Thymus (tissue), 11 donors: Measurements from ENCODE around the gene GALNTL6. TPM values are rescaled to one million over a fixed set of nuclear protein-coding genes. Genes with fewer than 3 reads are reported as not detected.

ENCODE experiments used
- DNase-seq, 9 donors: peaks; one replicate each; pipeline ENCODE4 v3.0.0-alpha.2; 2013; ENCODE audit warnings: low spot score in 9 of 9, low read depth in 6 of 9, missing footprints in 1 of 9
- H3K27ac ChIP-seq, 2 donors: one replicate each; pipeline ENCODE4 v1.5.1; 2013; ENCODE audit warnings: control low read depth in 1 of 2, low read depth in 1 of 2, low read length in 1 of 2, mild to moderate bottlenecking in 1 of 2, moderate library complexity in 1 of 2
- H3K27me3 ChIP-seq, 2 donors: one replicate each; pipeline ENCODE4 v1.5.1; 2013; ENCODE audit warnings: low read length in 1 of 2; ENCODE audit not compliant: control insufficient read depth in 2 of 2, insufficient read depth in 1 of 2
- H3K36me3 ChIP-seq, 2 donors: one replicate each; pipeline ENCODE4 v1.5.1; 2013; ENCODE audit warnings: low read length in 1 of 2, mild to moderate bottlenecking in 1 of 2, moderate library complexity in 1 of 2; ENCODE audit not compliant: control insufficient read depth in 2 of 2, insufficient read depth in 2 of 2
- H3K4me1 ChIP-seq, 2 donors: one replicate each; pipeline ENCODE4 v1.5.1; 2013; ENCODE audit warnings: low read length in 2 of 2; ENCODE audit not compliant: control insufficient read depth in 2 of 2, insufficient read depth in 2 of 2
- H3K4me3 ChIP-seq, 2 donors: one replicate each; pipeline ENCODE4 v1.5.1; 2013; ENCODE audit warnings: low read length in 2 of 2, control low read depth in 1 of 2, mild to moderate bottlenecking in 1 of 2
- H3K9me3 ChIP-seq, 2 donors: one replicate each; pipeline ENCODE4 v1.5.1; 2013; ENCODE audit warnings: low read length in 1 of 2, mild to moderate bottlenecking in 1 of 2; ENCODE audit not compliant: control insufficient read depth in 2 of 2, insufficient read depth in 1 of 2
- WGBS: extraction: QIAGEN DNeasy Blood & Tissue Kit; methylation state at CpG from one replicate; pipeline ENCODE4 v1.1.7; 2013; 5-methylcytosine and 5-hydroxymethylcytosine counted together
- polyA plus RNA-seq: library from polyadenylated mRNA; stranded (reverse); fragments of 200-250 nt; gene quantifications from one replicate; pipeline ENCODE4 v1.2.3, GENCODE V29; 2013
- total RNA-seq: library from RNA; stranded (reverse); fragments of 120-200 nt; gene quantifications from one replicate; pipeline ENCODE4 v1.2.4, GENCODE V29; 2013
- donor health status: healthy.

The GALNTL6 gene
- total and polyA plus RNA-seq, 2 donors, result 0.05 TPM

GRCh38 chr4:172168888-172169287 lies 355.7 kb downstream of the GALNTL6 start:
- no peaks in the 10 kb centered on the region for H3K4me1 ChIP-seq
- H3K9me3 ChIP-seq, result no peaks in the 10 kb centered on the region
- H3K36me3 ChIP-seq, result no peaks in the 10 kb centered on the region
- WGBS, result 63% methylated on average over 2 of the region's 2 CpGs
- H3K27me3 ChIP-seq, result no peaks in the 10 kb centered on the region
- no peak overlapping the region for H3K27ac ChIP-seq
- no peak overlapping the region for H3K4me3 ChIP-seq
- no peak for DNase-seq

- WGBS, result 92% methylated on average over 1 of the region's 1 CpG
- DNase-seq, result no peak
- no peaks in the 10 kb centered on the region for H3K36me3 ChIP-seq
- H3K4me3 ChIP-seq, result no peak overlapping the region
- no peak overlapping the region for H3K27ac ChIP-seq
- H3K9me3 ChIP-seq, result no peaks in the 10 kb centered on the region
- no peaks in the 10 kb centered on the region for H3K27me3 ChIP-seq
- no peaks in the 10 kb centered on the region for H3K4me1 ChIP-seq
Measured at GRCh38 chr4:172169871-172170270, 356.7 kb downstream of the GALNTL6 start.

GRCh38 chr4:172173206-172173605 lies 360.0 kb downstream of the GALNTL6 start:
- WGBS, result 90% methylated on average over 4 of the region's 4 CpGs
- Histone ChIP-seq H3K4me3 (no peak overlapping the region), H3K27me3 (no peaks in the 10 kb centered on the region), H3K4me1 (no peaks in the 10 kb centered on the region), H3K36me3 (no peaks in the 10 kb centered on the region), H3K9me3 (no peaks in the 10 kb centered on the region), H3K27ac (no peak overlapping the region)
- no peak for DNase-seq

GRCh38 chr4:172177382-172177781 lies 364.2 kb downstream of the GALNTL6 start:
- Histone ChIP-seq H3K9me3 (no peaks in the 10 kb centered on the region), H3K27ac (no peak overlapping the region)
- no peak for DNase-seq

GRCh38 chr4:172188248-172188988 lies 375.2 kb downstream of the GALNTL6 start:
- no peak for DNase-seq
- 93% methylated on average over 6 of the region's 6 CpGs for WGBS
- no peak overlapping the region for H3K27ac ChIP-seq

More at GRCh38 chr4:172177382-172177781, 364.2 kb downstream of the GALNTL6 start:
- H3K4me3 ChIP-seq, result no peak overlapping the region
- H3K36me3 ChIP-seq, result no peaks in the 10 kb centered on the region
- no peaks in the 10 kb centered on the region for H3K27me3 ChIP-seq
- no peaks in the 10 kb centered on the region for H3K4me1 ChIP-seq

GRCh38 chr4:172202480-172203076 lies 389.4 kb downstream of the GALNTL6 start:
- no peak for DNase-seq
- Histone ChIP-seq H3K27ac (no peak overlapping the region), H3K4me1 (no peaks in the 10 kb centered on the region), H3K4me3 (no peak overlapping the region), H3K9me3 (no peaks in the 10 kb centered on the region), H3K36me3 (no peaks in the 10 kb centered on the region), H3K27me3 (no peaks in the 10 kb centered on the region)

More at GRCh38 chr4:172188248-172188988, 375.2 kb downstream of the GALNTL6 start:
- Histone ChIP-seq H3K4me3 (no peak overlapping the region), H3K4me1 (no peaks in the 10 kb centered on the region), H3K9me3 (no peaks in the 10 kb centered on the region), H3K27me3 (no peaks in the 10 kb centered on the region), H3K36me3 (no peaks in the 10 kb centered on the region)

GRCh38 chr4:172207258-172207657 lies 394.1 kb downstream of the GALNTL6 start:
- Histone ChIP-seq H3K4me3 (no peak overlapping the region), H3K4me1 (no peaks in the 10 kb centered on the region), H3K27ac (no peak overlapping the region), H3K36me3 (no peaks in the 10 kb centered on the region), H3K9me3 (no peaks in the 10 kb centered on the region), H3K27me3 (no peaks in the 10 kb centered on the region)
- DNase-seq, result peak in 1 of 9 donors; percentile 3
- WGBS, result 40% methylated on average over 3 of the region's 3 CpGs

GRCh38 chr4:172207886-172208285 lies 394.7 kb downstream of the GALNTL6 start:
- Histone ChIP-seq H3K9me3 (no peaks in the 10 kb centered on the region), H3K4me3 (no peak overlapping the region), H3K27ac (no peak overlapping the region), H3K36me3 (no peaks in the 10 kb centered on the region), H3K4me1 (no peaks in the 10 kb centered on the region), H3K27me3 (no peaks in the 10 kb centered on the region)
- no peak for DNase-seq
- 62% methylated on average over 3 of the region's 3 CpGs for WGBS

GRCh38 chr4:172220679-172221078 lies 407.5 kb downstream of the GALNTL6 start:
- Histone ChIP-seq H3K27ac (no peak overlapping the region), H3K36me3 (no peaks in the 10 kb centered on the region), H3K4me1 (no peaks in the 10 kb centered on the region), H3K9me3 (no peaks in the 10 kb centered on the region), H3K27me3 (no peaks in the 10 kb centered on the region), H3K4me3 (no peak overlapping the region)
- DNase-seq, result no peak
- WGBS, result 1% methylated on average over 1 of the region's 1 CpG
